Inferior parietal cortex (tissue), 1 donor: ENCODE results near the gene KY.

Experiments
- DNase-seq: peaks from one replicate; pipeline ENCODE4 v3.0.0-alpha.2; 2016; ENCODE audit errors: extremely low spot score

Gene KY

DNA sequence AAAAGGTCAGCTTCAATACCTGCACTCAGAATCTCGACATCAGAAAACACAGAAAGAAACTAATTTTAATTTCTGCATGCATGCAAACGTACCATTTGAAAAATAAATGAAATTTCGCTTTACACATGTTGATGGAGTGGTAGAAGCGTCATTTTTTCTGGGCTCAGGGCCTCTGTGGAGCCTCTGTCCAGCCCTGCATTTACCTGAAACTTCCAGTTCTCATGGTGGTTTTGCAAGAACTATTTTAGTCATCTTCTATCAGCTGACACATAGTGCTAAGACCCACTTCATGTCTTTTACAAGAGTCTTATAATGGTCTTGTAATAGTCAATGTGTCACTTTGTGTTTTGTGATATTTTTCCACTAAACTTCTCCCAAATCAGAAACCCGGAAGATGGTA, 5.3 kb downstream of the KY start:
- DNase-seq, result no peak

DNA sequence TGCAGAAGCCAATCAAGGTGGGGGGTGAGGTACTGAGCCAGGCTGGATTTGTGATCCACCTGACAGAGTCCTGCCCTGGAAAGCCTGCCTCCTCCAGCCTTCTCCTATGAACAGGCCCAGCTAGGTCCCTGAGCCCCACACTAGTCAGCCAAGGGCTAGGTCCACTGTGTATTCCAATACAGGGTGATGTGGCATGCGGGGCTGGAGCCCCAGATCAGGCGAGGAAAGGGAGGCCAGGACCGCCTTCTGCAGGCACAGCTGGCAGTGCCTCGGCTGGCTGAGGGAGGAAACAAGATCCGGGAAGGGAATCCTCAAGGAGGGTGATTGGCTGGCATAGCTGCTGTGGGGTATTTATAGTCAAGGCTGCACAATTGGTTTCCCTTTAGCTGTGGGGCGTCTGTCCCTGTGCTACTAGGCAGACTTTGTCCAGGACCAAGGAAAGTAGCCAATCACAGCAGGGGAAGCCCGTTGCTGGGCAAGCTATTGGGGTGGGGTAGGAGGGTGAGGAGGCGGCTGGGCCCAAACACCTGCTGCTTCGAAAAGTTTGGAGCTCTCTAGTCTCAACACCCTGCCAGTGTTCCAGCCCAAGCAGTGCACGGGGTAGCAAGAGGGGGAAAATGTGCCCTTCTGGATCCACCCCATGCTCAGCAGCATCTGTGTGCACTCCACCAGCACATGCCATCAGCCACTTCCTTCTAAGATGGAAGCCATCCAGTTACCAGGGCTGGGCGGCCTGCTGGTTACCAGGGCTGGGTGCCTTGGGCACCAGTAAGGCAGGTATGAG, 5.9 kb downstream of the KY start:
- peak; percentile 15 for DNase-seq

GRCh38 chr3:134643150-134643675, 7.6 kb downstream of the KY start:
- DNase-seq, result no peak

GRCh38 chr3:134642445-134643149, 8.2 kb downstream of the KY start:
- no peak for DNase-seq

DNA sequence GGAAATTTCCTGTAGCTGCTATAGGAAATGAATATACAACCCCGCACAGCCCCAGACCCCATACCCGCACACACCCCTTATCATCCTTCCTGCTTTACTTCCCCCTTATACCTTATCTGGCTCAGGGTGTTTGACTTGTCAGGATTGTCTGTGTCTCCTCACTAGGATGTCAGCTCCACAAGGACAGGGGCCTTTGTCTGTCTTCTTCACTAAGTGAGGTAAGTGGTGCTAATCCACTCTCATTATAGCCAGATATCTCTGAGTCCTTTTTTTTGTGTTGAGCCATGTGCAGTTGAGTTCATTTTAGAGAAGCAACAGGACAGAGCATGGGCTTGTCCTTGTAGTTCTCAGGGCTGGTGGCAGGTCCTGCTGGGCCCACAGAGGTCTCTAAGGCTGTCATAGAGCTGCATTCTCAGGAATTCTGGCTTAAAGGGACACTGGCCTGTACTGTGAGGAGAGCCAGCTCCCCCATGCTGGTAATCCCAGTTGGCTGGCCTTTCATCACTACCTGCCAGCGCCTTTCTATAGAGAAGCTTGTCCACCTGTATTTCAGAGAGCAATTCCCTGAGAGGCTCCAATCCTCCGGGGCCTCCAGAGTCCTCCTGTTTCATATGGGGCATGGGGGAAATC, 9.0 kb downstream of the KY start:
- no peak for DNase-seq

- DNase-seq, result peak; percentile 27
Observed at GRCh38 chr3:134640872-134641470, 9.9 kb downstream of the KY start.

DNA sequence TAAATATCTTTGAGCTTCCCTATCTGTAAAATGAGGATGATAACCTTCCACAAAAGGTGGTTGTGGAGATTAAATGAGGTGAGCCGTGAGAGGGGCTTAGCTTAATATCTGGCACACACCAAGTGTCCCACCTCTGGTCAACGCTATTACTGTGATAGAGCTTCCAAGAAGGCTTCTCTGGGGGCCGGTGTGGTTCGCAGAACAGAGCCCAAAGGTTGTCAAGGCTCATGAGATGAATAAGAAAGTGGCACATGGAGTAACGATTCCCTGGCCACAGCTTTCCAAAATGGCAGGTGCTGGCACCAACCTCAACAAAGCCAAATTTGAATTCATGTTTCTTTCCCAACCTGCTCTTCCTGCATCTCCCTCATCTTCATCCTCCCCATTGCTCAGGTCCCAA, 10.4 kb downstream of the KY start:
- no peak for DNase-seq

GRCh38 chr3:134638385-134639030, 12.3 kb downstream of the KY start:
- no peak for DNase-seq

- no peak for DNase-seq
Observed at GRCh38 chr3:134636406-134636805, 14.4 kb downstream of the KY start.

DNA sequence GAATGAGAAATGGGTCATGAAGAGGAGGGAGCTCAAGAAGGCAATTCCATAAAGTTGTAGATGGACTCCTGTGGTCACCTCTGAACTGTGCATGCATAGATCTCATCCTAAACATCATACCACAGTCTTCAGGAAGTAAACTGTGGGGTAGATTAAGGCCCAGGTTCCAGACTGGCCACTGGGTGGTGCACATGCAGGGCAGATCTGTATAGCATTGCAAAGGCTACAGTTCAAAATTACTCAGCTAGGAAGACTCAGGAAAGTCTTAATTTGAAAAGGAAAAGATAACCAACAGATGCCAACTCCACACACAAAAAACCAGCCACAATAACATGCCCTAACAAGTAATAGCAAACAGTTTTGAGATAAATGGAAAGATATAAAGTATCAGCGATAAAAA, 20.3 kb downstream of the KY start:
- DNase-seq, result no peak

DNA sequence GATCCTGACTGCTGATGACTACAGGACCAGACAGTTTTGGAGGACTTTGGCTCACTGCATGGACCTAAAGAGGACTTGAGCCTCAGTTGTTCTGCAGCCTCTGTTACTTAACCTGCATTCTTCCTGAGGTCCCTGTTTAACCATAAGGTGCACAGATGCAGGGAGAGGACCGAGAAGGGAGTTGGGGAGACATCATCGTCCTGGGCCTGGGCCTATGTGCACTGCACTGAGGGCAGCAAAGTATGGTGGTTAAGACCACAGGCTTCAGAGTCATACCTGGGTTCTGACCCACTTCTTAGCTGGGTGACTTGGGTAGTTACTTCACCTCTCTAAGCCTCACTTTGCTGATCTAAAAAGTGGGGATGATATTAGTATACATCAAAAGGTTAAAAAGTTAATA, 21.9 kb downstream of the KY start:
- no peak for DNase-seq

GRCh38 chr3:134627831-134628230, 23.0 kb downstream of the KY start:
- no peak for DNase-seq

GRCh38 chr3:134625885-134626741, 24.7 kb downstream of the KY start:
- no peak for DNase-seq

- no peak for DNase-seq
Observed at GRCh38 chr3:134625462-134625861, 25.4 kb downstream of the KY start.

GRCh38 chr3:134624537-134625287, 26.1 kb downstream of the KY start:
- no peak for DNase-seq

DNA sequence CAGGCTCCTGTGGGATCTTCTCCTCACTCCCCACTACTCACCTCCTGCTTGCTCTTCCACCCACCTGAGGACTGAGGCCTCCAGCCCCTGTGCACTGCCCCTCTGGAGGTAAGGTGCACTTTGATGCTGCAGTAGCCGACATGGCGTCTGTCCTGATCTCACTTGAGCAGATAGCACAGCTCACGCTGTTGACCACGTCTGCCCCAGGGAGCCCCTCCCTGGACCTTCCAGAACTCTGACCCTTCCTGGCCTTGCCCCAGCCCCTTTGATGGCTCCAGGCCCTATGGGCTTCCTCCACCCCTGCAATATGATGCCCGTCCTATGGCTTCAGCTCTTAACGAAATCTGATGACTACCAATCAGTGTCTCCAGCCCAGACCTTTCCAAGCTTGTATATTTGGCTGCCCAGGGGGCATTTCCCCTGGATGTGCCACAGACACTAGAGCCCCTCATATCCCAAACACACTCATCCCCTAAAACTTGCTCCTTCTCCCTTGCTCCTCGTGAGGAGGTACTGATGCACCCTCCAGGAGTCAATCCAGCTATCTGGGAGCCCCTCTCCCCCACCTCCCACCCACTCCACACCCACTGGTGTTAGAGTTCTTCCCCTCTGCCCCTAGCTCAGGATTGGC, 27.1 kb downstream of the KY start:
- DNase-seq, result no peak

- DNase-seq, result no peak
Observed at GRCh38 chr3:134622806-134623365, 27.9 kb downstream of the KY start.

GRCh38 chr3:134621854-134622253, 29.0 kb downstream of the KY start:
- DNase-seq, result no peak

- no peak for DNase-seq
Observed at GRCh38 chr3:134620476-134621115, 30.2 kb downstream of the KY start.
